Stimulated activated CD4-positive, alpha-beta T cell treated with anti-CD3 and anti-CD28 coated beads, Interleukin-1b, Interleukin-23, amount 100 ng/mL, for 48 hours (primary cell): ENCODE results near the gene MRPS10.
A peak's percentile ranks its signal among the peaks of the same experiment; 100 is the strongest.
"Not testable (repeated sequence)": the region's sequence is repeated elsewhere in the genome, so short reads cannot be mapped to it uniquely, and the experiment has no call there.

Experiments
- DNase-seq: peaks from one replicate; pipeline ENCODE4 v3.0.0-alpha.2; 2020

Gene MRPS10

DNA sequence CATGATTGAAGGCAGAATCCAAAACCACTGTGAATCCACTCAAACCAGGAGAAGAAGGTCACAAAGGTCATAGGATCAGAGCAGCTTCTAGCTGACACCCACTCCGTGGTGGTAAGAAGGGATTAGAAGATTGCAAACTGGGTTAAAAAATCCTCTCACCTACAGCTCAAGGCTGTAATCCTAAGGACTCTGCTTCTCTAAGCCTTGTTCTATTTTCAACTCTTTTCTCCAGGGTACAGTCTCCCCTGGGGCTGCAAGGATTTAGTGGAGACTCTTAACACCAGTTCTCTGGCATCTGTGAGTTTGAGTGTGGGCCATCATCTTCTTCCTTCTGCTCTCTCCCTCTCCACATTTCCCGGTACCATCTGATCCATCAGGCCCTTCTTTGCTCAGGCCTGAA is 44.6 kb downstream of the MRPS10 start, which contains the start of gene GUCA1A:
TSS of gene GUCA1A (plus strand) at position 264 of the 400 bp plus-strand sequence. CDS start 250 bp downstream, outside the sequence.
- no peak for DNase-seq

DNA sequence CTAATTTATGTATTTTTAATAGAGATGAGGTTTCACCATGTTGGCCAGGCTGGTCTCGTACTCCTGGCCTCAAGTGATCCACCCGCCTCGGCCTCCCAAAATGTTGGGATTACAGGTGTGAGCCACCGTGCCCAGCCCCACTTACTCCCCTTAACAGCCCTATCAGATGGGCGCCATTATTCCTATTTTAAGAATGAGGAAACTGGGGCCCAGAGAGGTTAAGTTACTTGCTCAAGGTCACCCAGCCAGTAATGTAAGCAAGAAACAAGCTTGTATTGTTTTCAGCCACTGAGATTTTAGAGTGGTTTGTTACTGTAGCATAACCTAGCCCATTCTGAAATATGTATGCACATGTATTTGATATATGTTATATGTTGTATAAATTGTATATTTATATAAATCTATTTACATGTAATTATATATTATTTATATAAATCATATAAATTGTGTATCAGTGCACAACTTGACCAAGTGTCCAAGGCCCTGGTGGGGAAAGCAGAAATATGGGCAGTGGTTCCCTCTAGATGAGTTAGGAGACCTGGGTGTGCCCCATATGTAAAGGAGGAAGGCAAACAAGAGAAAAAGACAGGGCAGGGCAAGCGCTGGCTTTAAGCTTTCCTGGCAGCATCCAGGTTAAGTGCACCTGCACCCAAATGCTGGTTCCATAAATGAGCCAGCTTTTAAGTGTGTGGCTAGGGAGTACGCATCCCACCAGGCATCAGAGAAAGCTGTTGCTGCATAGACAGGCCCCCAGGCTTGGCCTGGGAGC is 45.7 kb downstream of the MRPS10 start:
- DNase-seq = no peak

DNA sequence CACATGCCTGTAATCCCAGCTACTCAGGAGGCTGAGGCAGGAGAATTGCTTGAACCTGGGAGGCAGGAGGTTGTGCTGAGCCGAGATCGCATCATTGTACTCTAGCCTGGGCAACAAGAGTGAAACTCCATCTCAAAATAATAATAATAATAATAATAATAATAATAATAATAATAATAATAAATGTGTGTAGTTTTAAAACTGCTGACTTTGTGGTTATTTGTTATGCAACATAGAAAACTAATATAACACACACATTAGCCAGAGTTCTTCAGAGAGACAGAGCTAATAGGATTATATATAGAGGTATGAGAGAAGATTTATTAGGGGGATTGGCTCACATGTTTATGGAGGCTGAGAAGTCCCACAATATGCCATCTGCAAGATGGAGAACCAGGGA is 47.9 kb downstream of the MRPS10 start:
- DNase-seq = not testable (repeated sequence)

DNA sequence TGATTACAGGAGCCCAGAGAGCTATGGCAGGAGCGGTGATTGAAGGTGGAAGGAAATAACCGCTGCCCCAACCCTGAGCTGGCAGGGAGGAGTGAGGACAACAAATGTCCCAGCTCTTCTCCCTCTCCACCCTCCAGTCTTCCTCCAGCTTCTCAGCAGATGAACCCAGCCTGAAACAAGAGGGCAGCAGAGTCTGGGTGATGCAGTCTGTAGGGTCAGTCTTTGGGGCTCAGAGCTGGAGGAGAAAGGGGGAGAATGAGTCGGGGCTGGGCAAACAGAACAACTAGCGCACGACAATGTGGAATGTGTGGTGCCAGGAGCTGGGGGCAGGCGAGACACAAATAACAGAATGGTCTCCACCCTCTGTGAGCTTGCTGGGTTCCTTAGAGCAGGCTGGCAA is 49.0 kb downstream of the MRPS10 start:
- DNase-seq = no peak

DNA sequence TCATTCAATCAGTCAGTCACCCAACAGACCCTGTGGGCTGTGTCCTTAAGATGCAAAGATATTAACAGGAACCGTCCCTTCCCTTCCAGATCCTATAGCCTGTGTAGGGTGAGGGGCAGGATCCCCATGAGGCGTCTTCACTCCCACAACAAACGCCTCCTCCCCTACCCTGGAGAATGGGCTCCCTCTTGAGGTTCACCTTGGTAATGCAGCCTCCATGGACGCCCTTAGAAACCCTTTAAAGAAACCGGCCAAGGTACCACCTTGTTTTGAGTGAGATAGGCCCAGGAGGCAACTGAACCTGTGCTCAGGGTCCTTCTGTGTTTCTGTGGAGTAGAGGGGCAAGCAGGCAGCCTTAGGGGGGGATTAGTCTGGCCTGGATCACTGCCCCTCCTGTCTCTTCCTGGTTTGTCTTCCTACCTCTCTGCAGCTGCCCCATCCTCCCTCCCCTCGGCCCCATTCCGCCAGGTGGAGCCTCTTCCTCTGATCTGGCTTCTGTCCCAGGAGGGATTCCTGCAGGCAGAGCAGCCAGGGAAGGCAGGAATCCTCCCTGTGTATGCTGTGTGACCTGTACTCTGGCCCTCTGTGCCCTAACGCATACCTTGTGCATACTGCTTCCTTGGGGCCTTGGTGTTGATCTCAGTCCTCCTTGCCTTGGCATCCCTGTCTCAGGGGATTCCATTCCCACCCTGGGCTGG is 51.1 kb downstream of the MRPS10 start:
- peak; percentile 75 for DNase-seq

DNA sequence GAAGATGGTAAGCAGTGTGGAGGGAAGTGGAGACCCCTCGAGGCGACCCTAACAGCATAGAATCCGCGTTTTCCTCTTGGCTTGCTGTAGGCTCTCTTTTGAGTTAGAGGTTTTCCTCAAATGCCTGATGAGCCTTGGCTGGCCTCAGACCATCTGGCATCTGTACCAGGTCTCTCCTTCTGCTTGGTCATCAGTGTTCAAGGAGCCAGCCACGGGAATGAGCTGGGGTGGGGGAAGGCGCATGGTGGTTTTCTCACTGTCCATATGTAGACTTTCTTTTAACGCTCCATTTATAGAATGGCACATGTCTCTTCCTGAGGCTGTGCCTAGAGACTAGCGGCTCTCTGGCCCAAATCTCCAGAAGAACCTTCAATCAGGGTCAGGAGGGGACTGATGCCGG is 52.6 kb downstream of the MRPS10 start:
- no peak for DNase-seq

DNA sequence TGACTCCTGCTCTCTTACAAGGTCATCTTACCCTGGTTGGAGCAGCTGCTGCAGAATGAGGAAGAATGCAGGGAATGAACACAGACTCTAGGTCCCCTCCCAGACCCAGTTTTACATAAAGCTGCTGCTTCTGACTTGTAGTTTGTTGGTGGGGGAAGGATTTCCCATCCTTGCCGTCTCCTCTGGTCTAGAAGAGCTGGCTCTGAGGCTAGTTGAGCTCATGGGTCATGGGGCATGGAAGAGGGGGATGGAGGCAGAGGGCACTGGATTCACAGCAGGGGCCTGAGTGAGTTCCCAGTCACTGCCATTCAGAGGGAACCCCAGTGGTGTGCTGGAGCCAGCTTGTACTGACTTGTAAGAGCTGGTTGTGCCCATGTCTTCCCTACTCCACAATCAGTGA is 53.7 kb downstream of the MRPS10 start:
- no peak for DNase-seq

DNA sequence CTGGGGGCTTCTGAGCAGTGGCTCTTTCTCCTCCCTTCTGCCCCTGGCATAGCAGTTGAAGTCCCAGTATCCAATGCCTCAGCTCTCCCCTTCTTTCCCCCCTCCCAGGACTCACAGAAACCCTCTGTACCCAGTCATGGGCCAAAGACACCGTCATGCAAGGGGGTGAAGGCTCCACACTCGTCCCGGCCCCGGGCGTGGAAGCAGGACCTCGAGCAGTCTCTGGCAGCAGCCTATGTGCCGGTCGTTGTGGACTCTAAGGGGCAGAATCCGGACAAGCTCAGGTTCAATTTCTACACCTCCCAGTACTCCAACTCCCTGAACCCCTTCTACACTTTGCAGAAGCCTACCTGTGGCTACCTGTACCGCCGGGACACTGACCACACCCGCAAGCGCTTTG is 54.8 kb downstream of the MRPS10 start:
- no peak for DNase-seq

DNA sequence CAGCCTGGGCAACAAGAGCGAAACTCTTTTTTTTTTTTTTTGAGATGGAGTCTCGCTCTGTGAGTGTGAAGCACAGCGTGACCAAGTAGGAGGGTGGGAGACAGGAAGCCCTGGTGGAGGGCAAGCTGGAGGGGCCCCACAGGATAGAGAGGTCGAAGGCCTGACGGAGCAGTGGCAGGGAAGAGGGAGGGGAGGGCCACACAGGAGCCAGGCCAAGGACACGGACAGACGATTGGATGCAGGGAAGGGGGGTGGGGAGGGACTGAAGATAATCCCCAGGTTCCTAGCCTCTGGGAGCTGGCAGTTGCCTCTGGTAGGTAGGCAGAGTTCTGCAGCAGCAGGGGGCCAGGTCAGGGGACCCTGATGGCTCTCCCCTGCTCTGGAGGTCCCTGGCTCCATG is 55.3 kb downstream of the MRPS10 start:
- DNase-seq = no peak

DNA sequence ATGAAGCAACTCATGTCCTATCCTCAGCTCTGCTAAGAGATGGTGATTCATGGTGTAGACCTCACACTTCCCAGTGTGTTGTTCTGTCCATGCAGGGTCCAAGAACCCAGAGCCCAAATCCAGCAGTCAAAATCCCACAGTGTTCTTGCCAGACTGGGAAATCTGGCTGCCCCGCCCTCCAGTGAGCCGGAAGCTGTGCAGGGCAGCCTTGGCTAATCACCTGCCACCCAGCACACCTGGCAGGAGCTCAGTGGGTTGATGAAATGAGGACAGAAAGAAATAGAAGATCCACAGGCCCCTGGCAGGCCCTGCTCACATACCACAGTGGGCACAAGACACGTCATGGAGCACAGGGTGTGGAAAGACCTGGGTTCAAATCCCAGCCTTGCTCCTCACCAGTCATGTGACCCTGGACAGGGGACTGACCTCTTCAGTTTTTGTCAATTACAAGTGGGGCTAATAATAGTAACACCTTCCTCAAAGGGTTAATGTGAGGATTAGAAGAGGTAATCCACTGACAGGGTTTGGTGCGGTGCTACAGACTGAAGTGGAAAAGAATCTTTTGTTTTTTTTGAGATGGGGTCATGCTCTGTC is 58.1 kb downstream of the MRPS10 start:
- DNase-seq = no peak

DNA sequence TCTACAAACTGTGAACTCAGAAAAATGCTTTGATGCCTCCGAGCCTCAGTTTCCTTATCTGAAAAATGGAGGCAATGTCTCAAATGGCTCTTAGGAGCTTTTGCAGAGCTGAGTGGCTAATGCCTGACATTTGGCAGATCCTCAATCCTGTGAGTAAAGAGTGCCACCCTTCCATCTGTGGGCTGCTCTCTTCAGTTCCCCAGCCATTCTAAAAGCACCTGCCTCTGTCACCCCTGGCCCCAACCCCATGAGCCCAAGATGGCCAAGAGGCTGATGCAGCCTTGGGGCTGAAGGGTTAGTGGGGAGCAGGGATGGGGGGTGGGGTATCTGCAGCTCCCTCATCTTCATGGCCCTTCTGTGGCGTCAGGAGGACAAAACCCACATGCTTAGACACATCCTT is 59.0 kb downstream of the MRPS10 start:
- DNase-seq = no peak

DNA sequence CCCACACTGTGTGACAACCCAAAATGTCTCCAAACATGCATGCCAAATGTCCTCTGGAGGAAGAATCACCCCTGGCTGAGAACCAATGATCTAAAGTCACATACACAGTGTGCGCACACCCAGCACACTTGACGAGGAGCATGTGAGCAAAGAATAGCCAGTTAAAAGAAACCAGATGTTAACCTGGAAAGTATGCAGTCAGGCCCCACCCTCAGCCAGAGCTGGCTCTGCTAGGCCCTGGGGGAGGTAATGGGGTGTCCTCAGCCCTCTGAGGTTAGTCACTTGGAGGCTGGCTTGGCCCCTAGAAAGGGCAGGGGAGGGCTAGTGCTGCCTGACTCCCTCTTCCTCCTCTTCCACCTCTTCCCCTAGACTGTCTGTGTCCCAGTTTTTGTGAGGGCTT is 59.6 kb downstream of the MRPS10 start:
- DNase-seq = no peak
